ENCODE data around the gene CASP9.
"Not testable (repeated sequence)": the region's sequence is repeated elsewhere in the genome, so short reads cannot be mapped to it uniquely, and the experiment has no call there.

CASP9 gene

DNA sequence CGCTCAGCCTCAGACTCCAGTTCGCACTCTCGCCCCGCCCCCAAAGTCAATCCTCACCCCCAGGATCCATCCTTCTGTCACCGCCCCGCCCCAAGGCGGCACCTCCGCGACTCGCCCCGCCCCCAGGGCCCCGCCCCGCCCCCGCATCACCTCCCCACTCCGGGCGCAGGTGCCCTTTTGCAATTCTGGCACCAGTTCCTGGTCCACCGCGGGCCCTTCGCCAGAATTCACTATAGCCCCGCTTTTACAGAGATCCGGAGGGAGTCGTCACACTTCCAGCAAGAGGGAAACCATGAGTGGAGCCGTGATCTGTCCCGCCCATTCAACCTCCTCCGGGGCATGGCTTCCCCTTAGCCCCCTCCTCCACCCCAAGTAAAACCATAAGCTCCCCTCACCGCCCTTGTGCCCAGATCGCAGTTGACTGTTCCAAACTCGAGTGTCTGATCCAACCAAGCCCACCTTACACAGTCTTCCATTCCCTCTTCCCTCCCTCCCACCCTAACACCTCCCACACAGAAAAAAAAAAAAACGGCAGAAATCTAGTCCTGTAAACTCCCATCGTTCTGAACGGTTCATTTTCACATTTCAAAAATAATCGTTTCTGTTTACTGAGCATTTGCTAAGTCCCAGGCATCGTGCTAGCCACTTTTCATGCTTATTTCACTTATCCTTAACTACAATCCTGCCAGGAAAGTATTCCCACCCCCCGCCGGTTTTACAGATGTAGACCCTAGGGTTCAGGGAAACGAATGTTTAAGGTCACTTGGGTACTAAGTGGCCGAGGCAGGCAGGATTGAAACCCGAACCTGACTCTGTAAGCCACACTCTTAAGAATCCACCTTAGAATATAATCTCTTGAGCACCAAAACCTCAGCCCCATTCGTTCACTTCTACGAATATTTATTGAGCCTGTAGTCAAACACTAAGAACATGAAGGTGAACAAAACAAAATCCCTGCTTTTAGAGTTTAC lies 1.3 kb upstream of the CASP9 start:
- DNase-seq, result no peak

DNA sequence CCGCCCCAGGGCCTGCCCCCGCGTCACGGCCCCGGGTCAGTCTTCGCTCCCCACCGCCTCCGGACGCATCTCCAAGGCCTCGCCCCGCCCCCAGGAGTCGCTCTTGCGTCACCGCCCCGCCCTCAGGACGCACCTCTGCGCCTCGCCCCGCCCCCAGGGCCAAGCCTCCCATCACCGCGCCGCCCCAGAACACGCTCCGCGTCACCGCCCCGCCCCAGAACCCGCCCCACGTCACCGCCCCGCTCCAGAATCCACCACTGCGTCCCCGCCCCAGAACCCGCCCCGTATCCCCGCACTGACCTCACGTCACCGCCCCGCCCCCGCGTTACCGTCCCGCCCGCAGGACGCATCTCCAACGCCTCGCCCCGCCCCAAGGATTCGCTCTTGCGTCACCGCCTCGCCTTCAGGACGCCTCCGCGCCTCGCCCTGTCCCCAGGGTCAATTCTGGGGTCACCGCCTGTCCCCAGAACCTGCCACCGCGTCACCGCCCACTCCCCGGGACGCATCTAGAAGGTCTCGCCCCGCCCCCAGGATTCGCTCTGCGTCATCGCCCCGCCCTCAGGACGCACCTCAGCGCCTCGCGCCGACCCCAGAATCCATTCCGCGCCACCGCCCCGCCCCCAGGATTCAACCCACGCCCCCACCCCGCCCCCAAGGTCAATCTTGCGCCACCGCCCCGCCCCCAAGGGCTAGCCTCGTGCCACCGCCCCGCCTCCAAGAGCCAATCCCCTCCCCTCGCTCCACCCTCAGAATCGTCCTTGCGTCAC lies 451 bp upstream of the CASP9 start:
- peak; percentile 100 for DNase-seq

DNA sequence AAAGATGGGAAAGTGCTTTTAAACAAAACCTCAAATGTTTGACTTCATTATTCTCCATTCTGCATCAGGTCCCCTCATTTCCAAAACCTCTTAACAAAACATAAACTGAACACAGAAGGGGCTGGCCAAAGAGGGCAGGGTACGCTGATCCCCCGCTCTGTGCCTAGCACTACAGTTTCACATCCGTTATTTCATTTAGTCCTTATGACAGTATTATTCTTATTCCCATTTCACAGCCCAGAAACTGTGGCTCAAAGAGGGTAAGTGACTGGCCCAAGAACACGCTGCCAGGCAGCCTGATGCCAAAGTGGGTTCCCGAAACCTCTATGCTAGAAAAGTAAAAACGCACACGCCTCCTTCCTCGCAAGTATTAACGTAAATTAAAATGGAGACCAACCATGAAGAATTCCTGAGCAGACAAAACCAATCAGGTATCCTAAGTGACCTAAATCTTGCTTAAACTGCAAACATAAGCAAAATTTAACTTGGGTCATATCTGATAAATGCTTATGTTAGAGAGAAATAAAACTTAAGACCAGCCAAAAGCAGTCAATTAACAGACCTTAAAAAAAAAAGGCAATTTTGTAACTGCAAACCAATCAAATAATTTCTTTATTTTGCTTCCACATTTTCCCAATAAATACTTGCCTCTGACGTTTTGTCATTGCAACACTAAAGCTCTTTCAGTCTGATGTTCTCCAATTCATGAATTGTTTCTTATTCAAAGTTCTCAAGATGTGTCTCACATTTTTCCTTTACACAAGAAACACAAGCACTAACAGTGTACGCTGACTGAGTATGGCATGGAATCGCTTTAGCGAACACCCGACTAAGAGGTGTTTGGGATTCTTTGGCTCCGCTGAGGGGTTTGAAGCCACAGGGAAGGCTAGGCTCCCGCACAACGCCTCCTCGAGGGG lies 653 bp downstream of the CASP9 start:
- no peak for DNase-seq

DNA sequence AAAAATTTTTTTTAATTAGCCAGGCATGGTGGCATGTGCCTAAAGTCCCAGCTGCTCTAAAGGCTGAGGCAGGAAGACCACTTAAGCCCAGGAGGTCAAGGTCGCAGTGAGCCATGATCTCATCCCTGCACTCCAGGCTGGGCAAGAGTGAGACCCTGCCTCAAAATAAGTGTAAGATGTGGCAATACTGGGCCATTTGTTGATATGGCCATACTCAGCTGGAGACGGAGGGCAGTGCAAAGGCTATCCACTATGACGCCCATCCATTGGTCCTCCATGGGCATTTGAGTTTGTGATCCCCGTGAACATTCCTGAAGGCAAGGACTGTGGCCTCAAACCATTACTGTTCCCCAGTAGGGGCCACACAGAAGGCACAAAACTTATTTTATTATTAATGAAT lies 1.5 kb downstream of the CASP9 start:
- DNase-seq, result no peak

DNA sequence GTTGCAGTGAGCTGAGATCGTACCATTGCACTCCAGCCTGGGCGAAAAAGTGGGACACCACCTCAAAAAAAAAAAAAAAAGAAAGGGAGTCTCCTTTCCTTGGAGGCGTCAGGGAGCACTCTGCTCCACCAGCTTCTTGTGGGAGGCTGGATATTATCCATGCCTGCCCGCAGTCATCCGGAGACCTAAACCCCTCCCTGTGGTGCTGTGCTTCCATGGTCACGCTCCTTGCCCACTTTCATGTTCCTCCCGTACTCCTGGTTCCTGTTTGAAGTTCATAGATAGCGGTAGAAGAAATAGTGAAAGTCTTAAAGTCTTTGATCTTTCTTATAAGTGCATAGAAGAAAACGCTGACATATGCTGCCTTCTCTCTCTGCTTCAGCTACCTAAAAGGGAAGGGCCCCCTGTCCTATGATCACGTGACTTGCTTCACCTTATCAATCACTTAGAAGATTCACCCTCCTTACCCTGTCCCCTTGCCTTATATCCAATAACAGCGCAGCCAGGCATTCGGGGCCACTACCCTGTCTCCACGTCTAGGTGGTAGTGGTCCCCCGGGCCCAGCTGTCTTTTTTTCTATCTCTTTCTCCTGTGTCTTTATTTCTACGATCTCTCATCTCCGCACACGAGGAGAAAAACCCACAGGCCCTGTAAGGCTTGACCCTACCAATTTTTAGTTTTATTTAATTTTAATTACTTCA lies 2.7 kb downstream of the CASP9 start:
- DNase-seq, result not testable (repeated sequence)

DNA sequence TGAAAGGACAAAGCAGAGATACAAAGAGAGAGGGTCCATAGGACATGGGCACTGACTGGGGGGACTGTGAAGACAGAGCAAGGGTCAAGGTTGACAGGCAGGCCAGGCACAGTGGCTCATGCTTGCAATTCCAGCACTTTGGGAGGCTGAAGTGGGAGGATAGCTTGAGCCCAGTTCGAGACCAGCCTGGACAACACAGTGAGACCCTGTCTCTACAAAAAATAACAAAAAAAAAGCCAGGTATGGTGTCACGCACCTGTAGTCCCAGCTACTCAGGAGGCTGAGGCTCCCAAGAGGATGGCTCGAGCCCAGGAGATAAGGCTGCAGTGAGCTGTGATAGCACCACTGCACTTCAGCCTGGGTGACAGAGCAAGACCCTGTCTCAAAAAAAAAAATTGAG lies 4.4 kb downstream of the CASP9 start:
- DNase-seq, result no peak

DNA sequence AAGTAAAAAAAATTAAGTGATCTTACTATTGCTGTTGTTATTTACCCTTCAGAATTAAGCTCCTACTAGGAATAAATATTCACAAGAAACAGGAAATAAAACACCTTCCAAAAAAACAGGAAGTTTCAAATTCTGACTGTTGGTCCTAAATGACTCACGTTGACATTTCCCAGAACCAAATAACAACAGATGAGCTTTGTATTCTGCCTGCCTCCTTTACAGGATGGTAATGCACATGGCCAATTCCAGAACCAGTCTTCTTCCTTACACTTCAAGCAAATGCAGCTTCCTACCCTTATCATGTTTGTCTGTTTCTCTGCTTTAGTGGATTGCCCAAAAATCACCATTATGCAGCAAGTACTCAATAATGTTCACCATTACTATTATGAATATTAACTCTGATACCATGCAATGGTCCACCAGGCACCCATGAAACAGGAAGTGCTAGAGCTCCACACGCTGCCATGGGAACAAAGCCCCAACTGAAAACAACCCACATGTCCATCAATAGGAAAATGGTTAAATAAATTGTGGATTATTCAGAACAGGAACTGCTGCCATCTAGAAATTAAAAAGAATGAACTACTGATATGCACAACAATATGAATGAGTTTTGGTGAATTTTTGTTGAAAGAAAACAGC lies 8.9 kb downstream of the CASP9 start:
- DNase-seq, result no peak

DNA sequence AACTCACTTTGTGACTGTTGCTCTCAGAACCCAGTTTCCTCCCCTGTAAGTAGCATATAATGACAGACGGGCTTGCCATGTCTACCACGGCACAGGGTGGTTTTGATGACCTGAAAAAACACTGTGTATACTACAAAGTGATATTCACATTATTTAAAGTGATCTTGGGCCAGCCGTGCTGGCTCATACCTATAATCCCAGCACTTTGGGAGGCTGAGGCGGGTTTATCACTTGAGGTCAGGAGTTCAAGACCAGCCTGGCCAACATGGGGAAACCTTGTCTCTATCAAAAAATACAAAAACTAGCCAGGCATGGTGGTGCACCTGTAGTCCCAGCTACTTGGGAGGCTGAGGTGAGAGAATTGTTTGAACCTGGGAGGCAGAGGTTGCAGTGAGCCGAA lies 9.5 kb downstream of the CASP9 start:
- DNase-seq, result not testable (repeated sequence)

DNA sequence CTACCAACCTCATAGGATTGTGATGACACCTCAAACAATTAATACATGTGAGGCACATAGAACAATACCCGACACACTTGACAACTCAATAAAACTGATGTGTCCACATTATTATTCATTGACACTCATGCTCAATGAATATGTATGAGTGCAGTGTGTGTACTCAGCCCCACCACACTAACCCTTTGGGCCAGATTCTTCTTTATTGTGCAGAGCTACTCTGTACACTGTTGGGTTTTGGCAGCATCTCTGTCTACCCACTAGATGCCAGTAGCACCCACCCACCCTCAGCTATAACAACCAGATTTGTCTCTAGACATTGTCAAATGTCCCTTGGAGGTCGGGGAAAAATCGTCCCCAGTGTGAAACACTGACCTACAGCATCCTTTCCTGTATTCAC lies 10.1 kb downstream of the CASP9 start:
- DNase-seq, result no peak

DNA sequence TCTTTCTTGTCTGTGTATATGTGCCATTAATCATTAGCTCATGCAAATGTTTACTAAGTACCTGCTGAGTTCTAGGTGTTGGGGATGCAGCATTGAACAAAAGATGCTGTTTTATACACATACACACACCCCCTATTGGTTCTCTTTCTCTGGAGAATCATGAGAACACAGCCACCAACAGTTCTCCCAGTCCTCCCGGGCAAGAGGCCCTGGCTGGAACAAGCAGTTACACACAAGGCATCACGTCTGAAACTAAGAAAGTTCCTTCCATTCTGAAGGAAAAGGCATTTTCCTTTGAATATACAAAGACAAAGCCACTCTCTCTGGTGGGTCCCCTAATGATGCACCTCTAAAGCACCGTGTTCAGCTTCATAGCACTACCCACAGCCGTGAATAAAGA lies 10.8 kb downstream of the CASP9 start:
- no peak for DNase-seq

DNA sequence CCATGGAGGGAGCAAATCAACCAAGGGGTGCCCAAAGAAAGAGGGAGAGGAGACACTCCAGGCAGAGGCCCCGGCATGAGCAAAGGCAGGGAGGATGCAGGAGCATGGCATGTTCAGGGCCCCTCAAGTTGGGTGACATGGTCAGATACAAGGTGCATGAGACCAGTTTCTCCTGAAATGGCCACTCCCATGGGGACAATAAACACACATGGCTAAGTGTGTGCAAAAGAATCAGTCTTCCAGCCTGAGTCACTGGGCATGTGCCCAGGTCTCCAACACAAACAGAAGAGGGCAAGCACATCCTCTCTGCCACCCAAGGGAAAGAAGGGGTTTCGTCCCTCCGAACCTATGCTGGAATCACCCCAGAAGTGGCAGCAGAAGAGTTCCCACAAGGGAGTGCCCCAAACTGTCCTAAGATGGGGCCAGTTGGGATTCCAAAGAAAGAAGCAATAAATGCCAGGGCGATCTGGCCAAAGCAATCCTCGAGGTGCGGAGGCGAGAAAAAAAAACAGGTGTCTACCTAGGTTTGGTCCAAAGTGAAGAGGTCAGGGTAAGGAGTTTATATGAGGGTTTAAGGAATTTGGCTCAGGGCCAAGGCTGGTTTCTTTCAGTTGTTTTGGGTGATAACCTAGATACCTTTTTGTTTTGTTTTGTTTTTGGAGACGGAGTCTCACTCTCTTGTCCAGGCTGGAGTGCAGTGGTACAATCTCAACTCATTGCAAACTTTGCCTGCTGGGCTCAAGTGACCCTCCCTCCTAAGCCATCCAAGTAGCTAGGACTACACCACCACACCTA lies 13.2 kb downstream of the CASP9 start:
- DNase-seq, result no peak

DNA sequence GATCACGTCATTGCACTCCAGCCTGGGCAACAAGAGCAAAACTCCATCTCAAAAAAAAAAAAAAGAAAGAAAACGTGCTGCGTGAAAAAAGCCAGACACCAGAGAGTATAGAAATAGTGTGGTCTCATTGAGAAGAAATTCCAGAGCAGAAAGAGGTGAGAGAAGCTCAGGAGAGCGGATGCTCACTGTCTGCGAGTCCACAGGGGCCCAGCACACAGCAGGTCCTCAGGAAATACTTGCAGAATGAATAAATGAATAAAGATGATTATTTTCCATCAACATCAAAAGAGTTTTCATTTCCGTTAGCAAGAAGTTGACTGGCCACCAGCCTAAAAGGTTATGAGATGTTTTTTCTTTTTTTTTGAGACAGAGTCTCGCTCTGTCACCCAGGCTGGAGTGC lies 14.4 kb downstream of the CASP9 start:
- DNase-seq, result no peak

DNA sequence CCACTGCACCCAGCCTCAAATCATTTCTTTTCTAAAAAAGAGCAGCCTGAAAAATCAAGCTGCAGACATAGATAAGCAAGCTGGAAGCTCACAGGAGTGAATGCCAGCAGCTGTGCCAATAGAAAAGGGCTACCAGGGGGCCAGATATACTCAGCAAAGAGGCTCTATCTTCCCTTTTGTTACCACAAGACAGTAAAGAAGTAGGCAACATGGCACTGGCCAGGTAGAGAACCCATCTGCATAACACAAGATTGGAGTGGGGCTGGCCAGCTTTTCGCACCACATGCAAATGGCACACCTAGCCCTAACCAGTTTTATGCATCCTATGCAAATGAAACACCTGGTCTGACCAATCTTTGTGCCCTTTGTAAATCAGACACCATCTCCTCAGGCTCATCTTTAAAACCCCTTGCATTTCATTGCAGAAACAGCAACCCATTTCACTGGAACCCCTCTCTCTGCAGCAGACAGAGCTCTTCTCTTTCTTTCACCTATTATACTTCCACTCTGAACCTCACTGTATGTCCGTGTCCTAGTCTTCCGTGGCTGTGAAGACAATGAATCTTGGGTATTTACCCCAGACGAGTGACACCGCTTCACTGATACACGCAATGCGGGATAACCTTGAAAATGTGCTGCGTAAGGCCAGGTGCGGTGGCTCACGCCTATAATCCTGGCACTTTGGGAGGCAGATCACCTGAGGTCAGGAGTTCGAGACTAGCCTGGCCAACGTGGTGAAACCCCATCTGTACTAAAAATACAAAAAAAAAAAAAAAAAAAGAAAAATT lies 15.1 kb downstream of the CASP9 start:
- DNase-seq, result no peak

DNA sequence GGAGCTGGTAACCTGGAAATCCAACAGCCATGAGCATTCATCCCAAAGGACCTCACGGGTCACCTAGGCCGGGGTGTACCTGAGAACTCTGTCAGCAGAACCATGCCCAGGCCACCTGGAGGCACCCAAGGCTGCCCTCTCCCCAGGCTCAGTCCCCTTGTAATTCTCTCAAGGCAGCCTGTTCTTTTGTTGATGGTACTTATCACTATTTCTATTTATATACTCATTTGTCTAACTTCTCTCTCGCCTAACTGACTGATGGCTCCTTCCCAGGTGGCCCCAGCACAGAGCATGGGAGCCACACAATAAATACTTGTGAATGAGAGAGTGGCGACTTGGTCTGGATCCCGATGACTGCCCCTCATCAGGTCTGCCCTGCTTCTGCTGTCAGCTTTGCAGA lies 16.7 kb downstream of the CASP9 start:
- DNase-seq, result no peak

DNA sequence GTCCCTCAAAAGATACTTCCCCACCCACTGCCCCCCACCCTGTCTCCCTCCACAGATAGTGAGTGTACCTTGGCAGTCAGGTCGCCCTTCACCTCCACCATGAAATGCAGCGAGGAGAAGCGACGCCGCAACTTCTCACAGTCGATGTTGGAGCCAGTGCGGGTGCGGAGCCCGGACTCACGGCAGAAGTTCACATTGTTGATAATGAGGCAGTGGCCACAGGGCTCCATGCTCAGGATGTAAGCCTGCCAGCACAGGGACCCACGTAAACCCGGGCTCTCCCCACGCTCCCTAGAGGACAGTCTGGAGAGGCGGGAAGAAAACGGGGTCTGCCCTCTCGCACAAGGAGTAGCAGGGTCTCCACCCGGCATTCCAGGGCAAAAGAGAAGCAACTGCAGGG lies 17.2 kb downstream of the CASP9 start:
- DNase-seq, result no peak

DNA sequence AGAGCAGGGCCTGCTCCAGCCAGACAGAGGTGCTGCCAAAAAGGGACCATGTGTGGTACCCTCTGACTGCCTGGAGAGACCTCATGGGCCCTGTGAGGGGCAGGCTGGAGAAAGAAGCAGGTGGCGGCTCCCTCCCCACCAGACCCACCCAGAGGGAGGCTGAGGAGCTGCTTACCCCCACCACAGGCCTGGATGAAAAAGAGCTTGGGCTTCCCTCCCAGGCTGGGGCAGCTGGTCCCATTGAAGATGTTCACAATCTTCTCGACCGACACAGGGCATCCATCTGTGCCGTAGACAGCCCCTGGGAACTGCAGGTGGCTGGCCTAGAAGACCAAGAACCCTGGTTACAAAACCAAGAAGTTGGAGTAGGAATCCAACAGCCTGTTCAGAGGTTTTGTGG lies 19.6 kb downstream of the CASP9 start:
- DNase-seq, result no peak

DNA sequence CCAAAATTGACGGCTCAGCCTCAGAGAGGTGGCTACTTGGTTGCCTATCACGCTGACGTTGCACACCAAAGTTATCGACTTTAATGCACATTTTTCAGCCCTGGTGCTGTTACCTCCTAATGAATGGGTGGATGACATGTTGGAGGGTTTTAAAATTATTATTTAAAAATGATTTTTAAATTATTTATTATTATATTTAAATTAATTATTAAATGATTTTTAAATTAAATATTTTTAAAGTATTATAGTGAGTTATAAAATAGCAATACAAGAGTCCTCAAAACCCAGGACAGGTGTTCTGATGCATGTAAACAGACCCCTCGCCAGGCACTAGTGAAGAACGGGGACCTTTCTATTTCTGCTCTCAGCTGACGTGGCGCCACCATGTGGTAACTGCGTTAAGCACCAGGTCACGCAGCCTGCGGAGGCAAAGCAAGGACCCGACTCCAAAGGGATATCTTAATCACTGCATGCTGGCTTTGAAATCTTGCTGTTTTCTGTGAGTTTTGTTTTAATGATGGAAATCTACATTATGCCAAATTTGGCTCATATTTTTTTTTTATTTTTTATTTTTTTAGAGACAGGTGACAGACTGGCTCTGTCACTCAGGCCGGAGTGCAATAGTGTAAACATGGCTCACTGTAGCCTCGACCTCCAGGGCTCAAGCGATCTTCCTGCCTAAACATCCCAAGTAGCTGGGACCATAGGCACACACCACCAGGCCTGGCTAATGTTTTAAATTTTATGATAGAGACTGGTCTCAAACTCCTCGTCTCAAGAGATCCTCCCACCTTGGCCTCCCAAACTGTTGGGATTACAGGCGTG lies 22.6 kb downstream of the CASP9 start:
- DNase-seq, result peak; percentile 60

DNA sequence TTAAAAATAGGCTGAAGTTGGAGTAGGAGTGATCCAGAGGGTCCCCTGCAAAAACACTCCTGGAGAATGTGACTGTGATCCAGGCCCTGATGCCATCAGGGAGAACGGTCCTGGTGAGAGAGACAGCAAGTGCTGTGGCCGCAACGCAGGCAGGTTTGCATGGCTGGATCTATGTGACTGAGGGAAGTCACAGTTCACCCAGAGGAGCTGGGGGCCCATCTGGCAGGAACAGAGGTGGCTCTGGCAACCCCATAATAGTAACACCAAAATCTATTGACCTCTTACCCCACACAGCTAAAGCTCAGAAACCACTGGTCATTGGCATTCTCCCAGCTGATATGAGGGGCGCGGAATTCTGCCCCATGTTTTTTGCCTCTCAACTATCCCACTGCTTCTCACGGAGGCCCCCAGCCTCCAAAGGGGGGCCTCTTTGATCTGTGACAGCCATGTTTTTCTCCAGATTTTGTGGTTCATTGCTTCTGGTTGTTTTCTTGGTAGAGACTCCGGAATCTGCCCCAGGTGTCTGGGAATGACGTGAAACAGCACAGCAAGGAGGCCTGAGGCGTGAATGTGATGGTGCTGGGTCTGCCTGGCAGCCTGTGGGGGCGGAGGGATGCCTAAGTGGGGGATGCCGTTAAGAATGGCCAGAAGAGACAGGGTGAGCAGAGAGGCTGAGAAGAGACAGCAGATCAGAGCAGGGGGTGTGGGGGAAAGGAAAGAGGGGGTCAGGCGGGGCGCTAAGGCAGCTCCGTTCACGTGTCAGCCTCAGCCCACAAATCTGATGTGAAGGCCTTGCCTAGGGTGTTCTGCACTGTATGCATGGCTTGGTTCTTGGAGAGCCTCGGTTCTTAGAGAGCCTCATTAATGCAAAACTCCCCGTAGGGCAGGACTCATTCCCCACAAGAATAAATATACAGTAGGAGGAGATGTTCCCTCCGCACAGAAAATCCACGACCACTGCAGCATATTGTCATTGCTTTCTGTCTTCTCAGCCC lies 23.5 kb downstream of the CASP9 start:
- no peak for DNase-seq

Data from stimulated activated CD4-positive, alpha-beta T cell treated with anti-CD3 and anti-CD28 coated beads, Interleukin-1b, Interleukin-23, amount 100 ng/mL, for 48 hours (primary cell).